ENCODE measurements around the gene ZNF57.
"Not testable (repeated sequence)": the region's sequence is repeated elsewhere in the genome, so short reads cannot be mapped to it uniquely, and the experiment has no call there.

The ZNF57 gene

GRCh38 chr19:2900296-2901252, at the start of gene ZNF57:
TSS of gene ZNF57 (plus strand) at chr19:2900928. CDS start at chr19:2901046, 118 bp downstream.
- DNase-seq, result peak; percentile 99

GRCh38 chr19:2852598-2852997, 48.1 kb upstream of the ZNF57 start:
- DNase-seq, result no peak

GRCh38 chr19:2853015-2853606, 47.6 kb upstream of the ZNF57 start:
- no peak for DNase-seq

GRCh38 chr19:2854849-2855248, 45.9 kb upstream of the ZNF57 start:
- DNase-seq, result no peak

GRCh38 chr19:2856457-2857050, 44.2 kb upstream of the ZNF57 start:
- no peak for DNase-seq

- no peak for DNase-seq
Measured at GRCh38 chr19:2858864-2859263, 41.9 kb upstream of the ZNF57 start.

- no peak for DNase-seq
Measured at GRCh38 chr19:2863816-2864215, 36.9 kb upstream of the ZNF57 start.

- no peak for DNase-seq
Measured at GRCh38 chr19:2865334-2866100, 35.2 kb upstream of the ZNF57 start.

GRCh38 chr19:2866495-2867024, 34.2 kb upstream of the ZNF57 start:
- no peak for DNase-seq

- DNase-seq, result no peak
Measured at GRCh38 chr19:2867025-2867991, 33.4 kb upstream of the ZNF57 start, which contains the start of gene ZNF556. TSS of gene ZNF556 (plus strand) at chr19:2867335. CDS start at chr19:2867422, 87 bp downstream.

GRCh38 chr19:2869618-2870017, 31.1 kb upstream of the ZNF57 start:
- no peak for DNase-seq

- DNase-seq, result not testable (repeated sequence)
Measured at GRCh38 chr19:2872175-2872574, 28.6 kb upstream of the ZNF57 start.

- DNase-seq, result no peak
Measured at GRCh38 chr19:2877398-2878331, 23.1 kb upstream of the ZNF57 start.

- DNase-seq, result no peak
Measured at GRCh38 chr19:2883686-2884439, 16.9 kb upstream of the ZNF57 start.

GRCh38 chr19:2885736-2886135, 15.0 kb upstream of the ZNF57 start:
- no peak for DNase-seq

- DNase-seq, result no peak
Measured at GRCh38 chr19:2887391-2887914, 13.3 kb upstream of the ZNF57 start.

GRCh38 chr19:2888731-2889224, 11.9 kb upstream of the ZNF57 start:
- peak; percentile 19 for DNase-seq

GRCh38 chr19:2890531-2890930, 10.2 kb upstream of the ZNF57 start:
- DNase-seq, result not testable (repeated sequence)

- no peak for DNase-seq
Measured at GRCh38 chr19:2896694-2897093, 4.0 kb upstream of the ZNF57 start.
